ENCODE results near the gene SUPV3L1. TPM values are rescaled to one million over a fixed set of nuclear protein-coding genes. Genes with fewer than 3 reads are reported as not detected.
A peak's percentile ranks its signal among the peaks of the same experiment; 100 is the strongest.

The SUPV3L1 gene
- total and polyA plus RNA-seq, 10 of the 15 experiments (the other 5 are each of a cell fraction or from before 2014, with no cell fraction given) = 18.4 to 57.8 (median 44.2) TPM

DNA sequence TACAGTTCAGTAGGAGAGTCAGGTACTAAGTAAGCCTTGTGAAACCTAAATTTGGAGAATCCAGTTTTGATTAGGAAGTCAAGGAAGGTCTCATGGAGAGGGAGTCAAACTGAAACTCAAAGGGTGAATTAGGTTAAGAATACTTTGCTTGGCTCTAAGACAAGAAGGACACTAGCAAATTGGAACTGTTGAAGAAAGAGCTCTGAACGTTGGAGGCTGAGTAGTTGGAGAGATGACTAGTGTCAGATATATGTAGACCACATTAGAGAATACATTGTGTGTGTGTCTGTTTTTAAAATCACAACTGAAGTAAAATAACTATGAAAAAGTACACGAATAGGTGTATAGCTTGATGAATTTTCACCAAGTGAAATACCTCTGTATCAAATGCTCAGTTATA, 49.8 kb upstream of the SUPV3L1 start:
- Histone ChIP-seq H3K79me2 (ENCODE audit: control insufficient read depth, insufficient read depth, low read length) (peaks cover 57% of the 10 kb centered on the region), H3K9me3 (replicated peaks; ENCODE audit: control insufficient read depth, insufficient read depth, low read length) (no peaks in the 10 kb centered on the region), H3K27me3 (replicated peaks in 1 of 2; ENCODE audit: control insufficient read depth in 2 of 2, insufficient read depth in 2 of 2, low read length in 1 of 2) (no peaks in the 10 kb centered on the region), H3K36me3 (ENCODE audit: control insufficient read depth in 2 of 2, insufficient read depth in 2 of 2, low read length in 1 of 2) (no peaks in the 10 kb centered on the region), H3K4me3 (no peak overlapping the region; the same call in 1 of the 2 replicates), H3K9ac (ENCODE audit: control insufficient read depth, insufficient read depth, low read length) (no peak overlapping the region), H2AFZ (ENCODE audit: control insufficient read depth, low read depth, low read length) (no peak overlapping the region), H3K4me1 (ENCODE audit: control insufficient read depth, insufficient read depth, low read length) (peaks cover 4% of the 10 kb centered on the region; the same call in 1 of the 2 replicates), H4K20me1 (ENCODE audit: control insufficient read depth, insufficient read depth) (no peaks in the 10 kb centered on the region), H3K27ac (ENCODE audit: control insufficient read depth, insufficient read depth) (no peak overlapping the region), H3K4me2 (ENCODE audit: control insufficient read depth, insufficient read depth) (peak overlapping the region; percentile 1; the same call in 1 of the 2 replicates)
- BruUV-seq (replicated peaks) = no TSS peak
- ChIA-PET POLR2A (interaction anchor here (1.0 kb wide), 1 partner anchor 8 kb away, joined by 3 read pairs; no protein-coding TSS in a partner anchor), RAD21 (ENCODE audit: unreplicated experiment) (interaction anchor here (1.0 kb wide), 1 partner anchor 124 kb away, joined by 3 read pairs; no protein-coding TSS in a partner anchor), CTCF (interaction anchor here (0.9 to 2.7 kb wide), 3 partner anchors 14 to 142 kb away, joined by 3 to 14 read pairs (median 5); partner anchors contain the start of gene KIFBP), SMC1A (ENCODE audit: uncharacterized antibody, unreplicated experiment) (interaction anchor here (1.1 to 1.2 kb wide), 3 partner anchors 121 to 125 kb away, joined by 3 to 5 read pairs (median 4); no protein-coding TSS in a partner anchor)
- DNase-seq (ENCODE audit: low read depth, low spot score) (no peak), ATAC-seq (peak; percentile 43), FAIRE-seq (no peak)
- intact Hi-C loops (cut with micrococcal nuclease; ENCODE audit: unreplicated experiment) (no loop called here), in situ Hi-C loops (cut with MboI) (no loop called here)
- WGBS (ENCODE audit: insufficient coverage, insufficient replicate concordance, low lambda C conversion rate, missing lambda C conversion rate) = 44% methylated on average over 2 of the region's 2 CpGs
- TF ChIP-seq JUND (IDR thresholded peaks at IDR 0.05; ENCODE audit: low read depth, low read length) = no peak
- TF ChIP-seq, protein P1, sequence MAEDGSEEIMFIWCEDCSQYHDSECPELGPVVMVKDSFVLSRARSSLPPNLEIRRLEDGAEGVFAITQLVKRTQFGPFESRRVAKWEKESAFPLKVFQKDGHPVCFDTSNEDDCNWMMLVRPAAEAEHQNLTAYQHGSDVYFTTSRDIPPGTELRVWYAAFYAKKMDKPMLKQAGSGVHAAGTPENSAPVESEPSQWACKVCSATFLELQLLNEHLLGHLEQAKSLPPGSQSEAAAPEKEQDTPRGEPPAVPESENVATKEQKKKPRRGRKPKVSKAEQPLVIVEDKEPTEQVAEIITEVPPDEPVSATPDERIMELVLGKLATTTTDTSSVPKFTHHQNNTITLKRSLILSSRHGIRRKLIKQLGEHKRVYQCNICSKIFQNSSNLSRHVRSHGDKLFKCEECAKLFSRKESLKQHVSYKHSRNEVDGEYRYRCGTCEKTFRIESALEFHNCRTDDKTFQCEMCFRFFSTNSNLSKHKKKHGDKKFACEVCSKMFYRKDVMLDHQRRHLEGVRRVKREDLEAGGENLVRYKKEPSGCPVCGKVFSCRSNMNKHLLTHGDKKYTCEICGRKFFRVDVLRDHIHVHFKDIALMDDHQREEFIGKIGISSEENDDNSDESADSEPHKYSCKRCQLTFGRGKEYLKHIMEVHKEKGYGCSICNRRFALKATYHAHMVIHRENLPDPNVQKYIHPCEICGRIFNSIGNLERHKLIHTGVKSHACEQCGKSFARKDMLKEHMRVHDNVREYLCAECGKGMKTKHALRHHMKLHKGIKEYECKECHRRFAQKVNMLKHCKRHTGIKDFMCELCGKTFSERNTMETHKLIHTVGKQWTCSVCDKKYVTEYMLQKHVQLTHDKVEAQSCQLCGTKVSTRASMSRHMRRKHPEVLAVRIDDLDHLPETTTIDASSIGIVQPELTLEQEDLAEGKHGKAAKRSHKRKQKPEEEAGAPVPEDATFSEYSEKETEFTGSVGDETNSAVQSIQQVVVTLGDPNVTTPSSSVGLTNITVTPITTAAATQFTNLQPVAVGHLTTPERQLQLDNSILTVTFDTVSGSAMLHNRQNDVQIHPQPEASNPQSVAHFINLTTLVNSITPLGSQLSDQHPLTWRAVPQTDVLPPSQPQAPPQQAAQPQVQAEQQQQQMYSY (CRISPR knock-in tag; IDR thresholded peaks at IDR 0.05) = no peak
- TF ChIP-seq RCOR1 (conservative IDR thresholded peaks at IDR 0.05; ENCODE audit: low read depth, low read length) = no peak
- TF ChIP-seq, protein P2, sequence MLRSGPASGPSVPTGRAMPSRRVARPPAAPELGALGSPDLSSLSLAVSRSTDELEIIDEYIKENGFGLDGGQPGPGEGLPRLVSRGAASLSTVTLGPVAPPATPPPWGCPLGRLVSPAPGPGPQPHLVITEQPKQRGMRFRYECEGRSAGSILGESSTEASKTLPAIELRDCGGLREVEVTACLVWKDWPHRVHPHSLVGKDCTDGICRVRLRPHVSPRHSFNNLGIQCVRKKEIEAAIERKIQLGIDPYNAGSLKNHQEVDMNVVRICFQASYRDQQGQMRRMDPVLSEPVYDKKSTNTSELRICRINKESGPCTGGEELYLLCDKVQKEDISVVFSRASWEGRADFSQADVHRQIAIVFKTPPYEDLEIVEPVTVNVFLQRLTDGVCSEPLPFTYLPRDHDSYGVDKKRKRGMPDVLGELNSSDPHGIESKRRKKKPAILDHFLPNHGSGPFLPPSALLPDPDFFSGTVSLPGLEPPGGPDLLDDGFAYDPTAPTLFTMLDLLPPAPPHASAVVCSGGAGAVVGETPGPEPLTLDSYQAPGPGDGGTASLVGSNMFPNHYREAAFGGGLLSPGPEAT (IDR thresholded peaks at IDR 0.05; ENCODE audit: low read depth) = no peak
- no peak for TF ChIP-seq GABPA (IDR thresholded peaks at IDR 0.05; ENCODE audit: low read depth)

Data from GM12878 (cell line).